Nephron progenitor cell (in vitro differentiated cells): ENCODE data around the gene SEC14L3.

ENCODE experiments used
- DNase-seq: peaks from one replicate; pipeline ENCODE4 v3.0.0; 2021
- H3K27ac Mint-ChIP-seq: 2 replicates; pipeline ENCODE4 v1.8.0; 2021; ENCODE audit warnings: mild to moderate bottlenecking, moderate library complexity, mixed read lengths
- H3K27me3 Mint-ChIP-seq: 2 replicates; pipeline ENCODE4 v1.8.0; 2021; ENCODE audit warnings: mild to moderate bottlenecking, low read depth, mixed read lengths; ENCODE audit not compliant: poor library complexity
- H3K36me3 Mint-ChIP-seq: 2 replicates; pipeline ENCODE4 v1.8.0; 2021; ENCODE audit warnings: low read depth, mixed read lengths
- H3K4me1 Mint-ChIP-seq: 2 replicates; pipeline ENCODE4 v1.8.0; 2021; ENCODE audit warnings: mixed read lengths
- H3K4me3 Mint-ChIP-seq: 2 replicates; pipeline ENCODE4 v1.8.0; 2021; ENCODE audit warnings: mild to moderate bottlenecking, moderate library complexity, mixed read lengths
- H3K9me3 Mint-ChIP-seq: 2 replicates; pipeline ENCODE4 v1.8.0; 2021; ENCODE audit warnings: mild to moderate bottlenecking, moderate library complexity, mixed read lengths
- CTCF ChIP-seq: fragments of 200-600 bp; sonication (generic); IDR thresholded peaks from 2 replicates; pipeline ENCODE4 v1.5.0; 2021; ENCODE audit warnings: antibody characterized with exemption

The SEC14L3 gene

DNA sequence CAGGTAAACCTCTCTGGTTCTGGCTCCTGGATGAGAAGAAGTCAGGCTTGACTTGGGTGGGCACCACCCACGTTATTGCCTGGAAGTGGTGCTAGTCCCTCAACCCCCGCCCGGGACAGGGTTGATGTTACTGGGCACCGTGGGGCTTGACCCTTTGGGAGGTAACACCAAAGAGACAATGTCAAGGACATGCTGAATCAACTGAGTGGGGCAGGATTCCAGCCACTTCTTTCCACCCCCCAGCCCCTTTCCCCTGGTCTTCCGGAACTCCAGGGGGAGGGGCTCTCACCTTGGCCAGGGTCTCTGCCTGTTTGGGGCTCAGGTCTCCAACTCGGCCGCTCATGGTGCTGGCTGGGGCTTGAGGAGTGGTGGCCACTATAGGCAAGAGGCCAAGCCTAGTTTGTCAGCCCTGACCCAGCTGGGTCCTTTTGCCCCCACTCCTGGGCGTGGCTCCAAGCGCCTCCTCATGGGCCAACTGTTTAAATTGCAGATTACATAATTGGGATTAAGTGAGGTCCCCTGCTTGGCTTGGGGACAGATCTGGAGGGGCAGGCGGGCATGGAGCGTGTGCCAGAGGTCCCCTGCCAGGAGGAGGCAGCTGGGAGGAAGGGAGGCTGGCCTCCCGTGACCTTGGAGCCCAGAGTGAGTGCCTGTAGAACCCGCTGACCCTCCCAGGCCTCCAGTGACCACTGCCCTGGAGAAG, at the start of gene SEC14L3:
Gene SEC14L3 (minus strand): TSS at position 402 of the 703 bp plus-strand sequence. CDS start 59 bp downstream, at position 343.
- Mint-ChIP-seq H3K27ac (no peak within 1 kb of the TSS), H3K9me3 (no peaks in the 10 kb centered on the region), H3K4me1 (no peaks in the 10 kb centered on the region), H3K27me3 (peaks cover 48% of the 10 kb centered on the region), H3K36me3 (no peaks in the 10 kb centered on the region), H3K4me3 (no peak within 1 kb of the TSS)
- no peak for DNase-seq
- TF ChIP-seq CTCF = no peak

DNA sequence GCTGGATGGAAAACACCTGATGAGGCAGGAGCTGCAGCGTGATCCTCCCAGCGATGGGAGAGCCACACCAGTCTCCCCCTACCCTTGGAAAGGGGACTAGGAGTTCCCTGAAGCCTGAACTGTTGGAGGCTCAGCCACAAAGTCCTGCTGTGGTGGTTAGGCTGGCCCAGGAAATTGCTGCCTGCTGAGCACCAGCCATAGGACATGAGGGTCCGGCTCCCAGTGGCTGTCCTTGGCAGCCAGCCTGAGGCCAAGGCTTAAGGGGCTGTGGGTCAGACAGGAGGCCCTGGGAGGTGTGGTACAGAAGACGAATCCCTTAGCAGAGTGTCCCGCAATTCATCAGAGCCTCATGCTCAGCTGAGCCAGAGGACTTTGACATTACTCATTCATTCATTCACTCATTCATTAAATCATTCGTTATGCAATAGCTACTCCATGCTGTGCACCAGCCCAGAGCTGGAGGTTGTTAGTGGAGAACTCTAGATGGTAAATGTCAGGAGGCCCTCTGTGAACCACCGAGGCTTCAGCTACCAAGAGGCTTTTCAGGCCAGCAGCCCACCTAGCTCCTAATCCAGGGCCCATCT, 48.1 kb upstream of the SEC14L3 start:
- peaks cover 10% of the 10 kb centered on the region for H3K9me3 Mint-ChIP-seq
- no peak for DNase-seq
- TF ChIP-seq CTCF = no peak
- peaks cover 22% of the 10 kb centered on the region for H3K4me1 Mint-ChIP-seq
- H3K4me3 Mint-ChIP-seq = no peak overlapping the region
- no peak overlapping the region for H3K27ac Mint-ChIP-seq
- H3K36me3 Mint-ChIP-seq = no peaks in the 10 kb centered on the region
- peaks cover 8% of the 10 kb centered on the region for H3K27me3 Mint-ChIP-seq

DNA sequence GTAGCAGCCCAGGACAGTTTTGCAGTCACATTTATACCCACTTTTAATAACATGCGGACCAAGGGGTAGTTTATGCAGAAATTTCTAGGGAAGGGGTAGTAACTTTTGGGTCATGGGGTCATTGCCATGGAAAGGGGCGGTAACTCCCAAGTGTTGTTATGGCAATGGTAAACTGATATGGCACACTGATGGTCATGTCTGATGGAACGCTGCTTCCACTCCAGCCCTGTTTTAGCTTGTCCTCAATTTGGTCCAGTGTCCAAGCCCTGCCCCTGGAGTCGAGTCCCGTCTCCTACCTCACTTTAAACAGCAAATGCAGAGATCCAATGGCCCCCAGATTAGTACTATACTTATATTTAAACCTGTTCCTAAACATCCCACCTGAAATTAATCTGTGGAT, 44.9 kb upstream of the SEC14L3 start:
- H3K9me3 Mint-ChIP-seq = peaks cover 16% of the 10 kb centered on the region
- H3K27me3 Mint-ChIP-seq = no peaks in the 10 kb centered on the region
- no peak for TF ChIP-seq CTCF
- H3K4me3 Mint-ChIP-seq = no peak overlapping the region
- H3K27ac Mint-ChIP-seq = peak overlapping the region; percentile 4
- H3K36me3 Mint-ChIP-seq = no peaks in the 10 kb centered on the region
- peaks cover 22% of the 10 kb centered on the region for H3K4me1 Mint-ChIP-seq
- DNase-seq = no peak

- peaks cover 22% of the 10 kb centered on the region for H3K4me1 Mint-ChIP-seq
- H3K27me3 Mint-ChIP-seq = no peaks in the 10 kb centered on the region
- H3K4me3 Mint-ChIP-seq = no peak overlapping the region
- no peaks in the 10 kb centered on the region for H3K36me3 Mint-ChIP-seq
- DNase-seq = no peak
- peak overlapping the region; percentile 4 for H3K27ac Mint-ChIP-seq
- peaks cover 16% of the 10 kb centered on the region for H3K9me3 Mint-ChIP-seq
- no peak for TF ChIP-seq CTCF
Observed at GRCh38 chr22:30516273-30516672, 44.5 kb upstream of the SEC14L3 start.

GRCh38 chr22:30514252-30514651, 42.4 kb upstream of the SEC14L3 start:
- Mint-ChIP-seq H3K27ac (no peak overlapping the region), H3K4me1 (peaks cover 22% of the 10 kb centered on the region), H3K9me3 (peaks cover 16% of the 10 kb centered on the region), H3K4me3 (no peak overlapping the region), H3K27me3 (no peaks in the 10 kb centered on the region), H3K36me3 (no peaks in the 10 kb centered on the region)
- no peak for DNase-seq
- TF ChIP-seq CTCF = no peak

DNA sequence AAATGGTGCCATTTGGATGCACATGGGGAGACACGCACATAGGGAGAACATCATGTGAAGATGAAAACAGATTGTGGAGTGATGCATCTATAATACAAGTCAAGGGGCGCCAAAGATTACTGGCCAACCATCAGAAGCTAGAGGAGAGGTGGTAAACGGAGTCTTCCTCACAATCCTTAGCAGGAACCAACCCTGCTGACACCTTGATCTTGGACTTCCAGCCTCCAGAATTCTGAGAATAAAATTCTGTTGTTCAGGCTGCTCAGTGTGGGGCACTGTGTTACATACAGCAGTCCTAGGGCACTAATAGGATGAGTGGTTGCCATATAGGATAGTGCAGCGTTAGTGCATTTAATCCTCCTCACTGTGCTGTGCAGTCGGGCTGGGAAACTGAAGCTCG, 41.6 kb upstream of the SEC14L3 start:
- TF ChIP-seq CTCF = no peak
- no peak overlapping the region for H3K4me3 Mint-ChIP-seq
- H3K36me3 Mint-ChIP-seq = no peaks in the 10 kb centered on the region
- peaks cover 16% of the 10 kb centered on the region for H3K9me3 Mint-ChIP-seq
- DNase-seq = no peak
- H3K4me1 Mint-ChIP-seq = peaks cover 22% of the 10 kb centered on the region
- peaks cover 2% of the 10 kb centered on the region for H3K27me3 Mint-ChIP-seq
- no peak overlapping the region for H3K27ac Mint-ChIP-seq
